Astrocyte of the cerebellum (primary cell): Measurements from ENCODE around the gene SMC6.

Experiments used
- DNase-seq: peaks from one replicate; pipeline ENCODE4 v3.0.0-alpha.2; 2011; ENCODE audit warnings: low read depth
- H3K4me3 ChIP-seq: 2 replicates; pipeline ENCODE4 v1.5.1; 2011; ENCODE audit warnings: mild to moderate bottlenecking, low read depth, low read length, moderate library complexity
- in situ Hi-C: cut with HindIII; loops from 2 replicates; pipeline ENCODE4 v1.10.0; 2017; ENCODE audit warnings: low sequenced_read_pairs
- TF ChIP-seq, protein P1 (sequence below): IDR thresholded peaks from 2 replicates; pipeline ENCODE4 v1.5.1; 2012; ENCODE audit warnings: low read length, low read depth, moderate library complexity, mild to moderate bottlenecking; ENCODE audit errors: missing control alignments

Gene SMC6

DNA sequence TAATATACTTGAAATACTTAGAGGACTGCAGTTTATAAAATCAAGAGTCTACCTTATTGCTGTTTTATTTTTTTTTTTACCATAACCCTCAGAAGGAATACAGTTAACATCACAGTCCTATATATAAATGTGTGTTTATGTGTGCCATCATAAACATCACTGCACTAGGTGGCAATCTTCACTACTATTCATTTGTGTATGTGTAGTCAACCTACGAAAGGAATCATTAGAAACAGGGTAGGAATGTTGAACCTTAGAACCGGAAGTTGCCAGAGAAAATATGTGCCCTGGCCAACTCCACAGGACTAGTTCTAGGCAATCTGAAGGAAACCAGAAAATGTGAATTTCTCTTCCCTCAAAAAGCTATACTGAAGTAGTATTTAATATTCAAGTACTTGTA is 3.7 kb upstream of the SMC6 start:
- peak; percentile 26 for DNase-seq
- TF ChIP-seq, protein P1, sequence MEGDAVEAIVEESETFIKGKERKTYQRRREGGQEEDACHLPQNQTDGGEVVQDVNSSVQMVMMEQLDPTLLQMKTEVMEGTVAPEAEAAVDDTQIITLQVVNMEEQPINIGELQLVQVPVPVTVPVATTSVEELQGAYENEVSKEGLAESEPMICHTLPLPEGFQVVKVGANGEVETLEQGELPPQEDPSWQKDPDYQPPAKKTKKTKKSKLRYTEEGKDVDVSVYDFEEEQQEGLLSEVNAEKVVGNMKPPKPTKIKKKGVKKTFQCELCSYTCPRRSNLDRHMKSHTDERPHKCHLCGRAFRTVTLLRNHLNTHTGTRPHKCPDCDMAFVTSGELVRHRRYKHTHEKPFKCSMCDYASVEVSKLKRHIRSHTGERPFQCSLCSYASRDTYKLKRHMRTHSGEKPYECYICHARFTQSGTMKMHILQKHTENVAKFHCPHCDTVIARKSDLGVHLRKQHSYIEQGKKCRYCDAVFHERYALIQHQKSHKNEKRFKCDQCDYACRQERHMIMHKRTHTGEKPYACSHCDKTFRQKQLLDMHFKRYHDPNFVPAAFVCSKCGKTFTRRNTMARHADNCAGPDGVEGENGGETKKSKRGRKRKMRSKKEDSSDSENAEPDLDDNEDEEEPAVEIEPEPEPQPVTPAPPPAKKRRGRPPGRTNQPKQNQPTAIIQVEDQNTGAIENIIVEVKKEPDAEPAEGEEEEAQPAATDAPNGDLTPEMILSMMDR = no peak
- in situ Hi-C loops = no loop called here
- H3K4me3 ChIP-seq = no peak overlapping the region

DNA sequence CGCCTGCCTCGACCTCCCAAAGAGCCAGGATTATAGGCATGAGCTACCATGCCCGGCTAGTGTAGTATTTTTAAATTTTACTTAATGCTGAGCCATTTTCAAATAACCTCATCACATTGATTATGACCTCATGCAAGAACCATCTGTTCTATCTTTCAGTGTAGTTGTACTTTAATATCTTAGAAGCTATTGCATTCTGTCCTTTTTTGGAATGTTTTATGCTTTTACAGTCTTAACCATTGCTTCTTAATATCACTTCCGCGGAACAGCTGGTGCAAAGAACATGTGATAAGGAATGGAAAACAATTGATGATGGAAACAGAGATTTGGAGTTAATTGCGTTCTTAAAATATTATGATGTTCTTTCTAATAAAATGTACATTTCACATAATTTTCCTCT is 3.1 kb upstream of the SMC6 start:
- no peak for DNase-seq
- in situ Hi-C loops = no loop called here
- TF ChIP-seq, protein P1 = no peak
- H3K4me3 ChIP-seq = no peak overlapping the region

DNA sequence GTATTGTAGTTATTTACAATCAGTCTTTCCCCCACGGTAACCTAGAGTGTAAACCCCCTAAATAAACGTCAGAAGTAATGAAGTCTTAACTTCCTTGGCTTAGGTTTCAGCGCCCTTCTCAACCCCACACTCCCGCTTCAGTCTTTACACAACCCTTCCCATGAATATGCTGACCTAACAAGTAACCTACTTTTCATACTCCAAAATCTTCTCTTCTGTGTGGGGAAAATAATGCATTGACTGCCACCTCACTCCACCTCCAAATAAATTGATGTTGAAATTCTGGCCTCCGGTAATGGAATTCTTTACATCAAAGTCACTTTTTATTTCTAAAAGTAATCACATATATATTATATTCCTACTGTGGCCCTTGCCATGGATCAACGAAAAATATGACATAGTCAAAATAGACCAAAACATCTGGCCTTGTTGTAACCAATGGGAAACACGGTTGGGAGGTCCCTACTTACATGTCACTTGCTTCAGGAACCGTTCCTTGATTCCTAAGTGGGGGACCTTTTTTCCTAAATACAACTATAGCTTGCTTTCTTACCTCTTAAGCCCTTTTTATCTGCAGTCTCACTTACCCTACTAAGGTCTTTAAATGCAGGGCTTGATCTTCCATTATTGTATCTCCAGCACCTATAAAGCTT is 1.3 kb upstream of the SMC6 start:
- TF ChIP-seq, protein P1 = no peak
- peak overlapping the region; percentile 86 for H3K4me3 ChIP-seq
- in situ Hi-C loops = no loop called here
- no peak for DNase-seq

DNA sequence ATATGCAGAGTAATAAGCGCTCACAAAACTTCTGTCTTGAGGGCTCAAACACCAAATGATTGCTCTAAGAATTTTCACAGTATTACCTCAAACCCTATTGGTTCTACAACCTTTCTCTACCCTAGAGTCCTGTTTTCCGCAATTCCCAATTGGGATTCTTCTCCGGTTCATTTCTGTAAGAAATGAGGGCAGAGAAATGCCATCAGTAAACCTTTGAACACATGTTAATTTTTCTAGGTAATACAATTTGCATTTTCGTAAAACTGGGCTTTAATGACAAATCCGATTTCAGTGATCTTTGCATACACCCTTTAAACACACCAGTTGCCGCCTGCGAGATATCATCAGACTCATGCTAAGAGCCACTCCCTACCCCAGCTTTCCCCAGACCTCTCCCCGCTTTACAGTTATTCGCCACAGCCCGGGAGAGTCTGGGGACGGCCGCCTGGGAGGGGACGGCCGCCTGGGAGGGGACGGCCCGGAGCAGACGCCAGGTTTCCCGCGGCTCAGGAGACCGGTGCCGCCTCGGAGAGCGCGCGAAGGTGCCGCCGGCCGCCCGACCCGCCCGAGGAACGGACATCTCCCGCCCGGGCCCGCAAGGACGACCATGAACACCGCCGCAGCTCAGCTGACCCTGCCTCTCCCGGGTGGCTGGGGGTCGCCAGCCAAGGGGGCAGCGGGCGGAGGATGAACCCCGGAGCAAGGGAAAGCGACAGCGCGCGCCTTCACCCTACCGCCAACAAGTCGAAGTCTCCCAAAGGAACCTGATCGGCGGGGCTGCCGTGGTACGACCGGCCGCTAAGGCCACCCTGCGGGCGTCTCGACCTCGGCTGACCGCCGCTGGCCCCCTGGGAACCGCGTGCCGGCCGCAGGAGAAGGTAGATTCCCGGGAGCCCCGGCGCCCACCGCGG is 463 bp downstream of the SMC6 start:
- H3K4me3 ChIP-seq = peak overlapping the region; percentile 86
- DNase-seq = no peak
- in situ Hi-C loops = no loop called here
- TF ChIP-seq, protein P1 = no peak

DNA sequence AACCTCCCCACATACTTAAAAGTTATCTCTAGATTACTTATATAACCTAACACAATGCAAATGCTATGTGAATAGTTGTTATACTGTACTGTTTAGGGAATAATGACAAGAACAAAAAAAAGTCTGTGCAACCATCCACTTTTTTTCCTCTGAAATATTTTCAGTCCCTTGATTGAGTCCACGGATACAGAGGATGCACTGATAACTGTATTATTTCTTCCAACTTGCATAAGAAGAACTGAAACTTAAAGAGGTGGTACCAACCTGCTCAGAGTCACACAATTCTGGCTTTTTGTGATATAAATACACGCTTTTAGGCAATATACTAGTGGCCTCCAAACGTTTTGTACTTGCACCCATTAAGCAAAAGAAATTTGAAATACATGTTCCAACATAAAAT is 1.4 kb downstream of the SMC6 start:
- in situ Hi-C loops = no loop called here
- peak overlapping the region; percentile 86 for H3K4me3 ChIP-seq
- TF ChIP-seq, protein P1 = no peak
- no peak for DNase-seq

DNA sequence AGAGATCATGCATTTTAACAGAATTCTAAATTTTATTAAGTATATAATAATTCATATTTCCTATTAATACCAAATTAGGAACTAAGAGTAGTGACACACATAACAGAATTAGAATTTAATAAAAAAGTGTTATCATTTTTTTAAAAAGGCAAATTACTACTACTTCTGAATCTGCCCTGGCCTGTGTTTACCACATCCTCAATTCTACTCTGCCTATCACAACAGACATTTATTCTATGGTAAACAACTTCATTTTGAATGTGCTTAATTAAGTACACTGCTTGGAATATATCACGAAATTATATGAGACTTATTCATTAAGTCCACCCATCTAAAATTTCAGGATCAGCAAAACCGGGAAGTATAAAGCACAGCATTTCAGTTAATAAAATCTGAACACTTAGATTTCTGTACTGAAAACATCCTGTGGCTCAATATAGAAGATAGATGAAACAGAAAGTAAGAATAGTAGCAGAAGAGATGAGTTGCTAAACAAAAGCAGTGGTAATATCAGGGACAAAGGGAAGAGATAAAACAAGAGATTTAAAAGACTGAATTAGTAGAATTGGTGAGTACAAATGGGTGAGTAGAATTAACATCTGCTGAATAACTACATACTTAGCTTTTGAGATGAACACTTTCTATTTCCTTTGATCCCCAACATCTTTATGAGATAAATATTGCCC is 3.7 kb downstream of the SMC6 start:
- TF ChIP-seq, protein P1 = no peak
- DNase-seq = no peak
- no peak overlapping the region for H3K4me3 ChIP-seq
- in situ Hi-C loops = no loop called here
